Amniotic stem cell (primary cell): Measurements from ENCODE around the gene NTHL1.

Experiments used
- DNase-seq: peaks from one replicate; lab custom pipeline; 2025; lab: John Stamatoyannopoulos, UW

Gene NTHL1

DNA sequence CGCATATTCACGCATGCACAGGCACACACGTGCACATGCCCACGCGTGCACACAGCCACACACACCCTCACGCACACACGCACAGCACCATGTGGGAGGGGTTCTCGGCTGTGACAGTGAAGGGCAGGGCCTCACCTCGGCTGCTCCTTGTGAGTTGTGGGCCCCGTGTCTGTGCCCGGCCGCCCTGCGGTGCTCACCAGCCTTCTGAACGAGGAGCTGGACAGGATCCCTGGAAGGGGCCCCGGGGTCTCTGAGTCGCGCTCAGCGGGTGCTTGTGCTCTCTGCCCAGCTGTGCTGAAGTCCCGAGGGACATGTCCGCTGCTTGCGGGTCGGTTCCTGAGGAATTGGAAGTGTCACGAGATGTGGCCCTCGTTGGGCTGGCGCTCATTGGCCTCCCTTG, 16.2 kb upstream of the NTHL1 start:
- no peak for DNase-seq

DNA sequence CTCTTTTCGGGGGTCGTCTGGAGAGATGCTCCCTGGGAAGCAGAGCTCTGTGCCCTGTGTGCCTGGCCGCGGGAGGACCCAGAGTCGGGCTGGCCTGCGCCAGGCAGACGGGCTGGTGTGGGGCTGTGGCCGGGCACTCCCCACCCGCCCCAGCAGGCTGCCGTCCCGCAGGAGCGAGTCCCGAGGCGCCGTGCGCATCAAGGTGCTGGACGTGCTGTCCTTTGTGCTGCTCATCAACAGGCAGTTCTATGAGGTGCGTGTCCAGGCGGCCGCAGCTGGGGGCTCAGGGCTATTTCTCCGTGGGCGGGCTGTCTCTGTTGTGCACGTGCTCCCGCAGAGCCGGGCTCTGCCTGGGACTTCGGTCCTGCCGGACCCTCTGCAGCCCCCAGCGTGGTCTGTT, 15.2 kb upstream of the NTHL1 start:
- DNase-seq = no peak

DNA sequence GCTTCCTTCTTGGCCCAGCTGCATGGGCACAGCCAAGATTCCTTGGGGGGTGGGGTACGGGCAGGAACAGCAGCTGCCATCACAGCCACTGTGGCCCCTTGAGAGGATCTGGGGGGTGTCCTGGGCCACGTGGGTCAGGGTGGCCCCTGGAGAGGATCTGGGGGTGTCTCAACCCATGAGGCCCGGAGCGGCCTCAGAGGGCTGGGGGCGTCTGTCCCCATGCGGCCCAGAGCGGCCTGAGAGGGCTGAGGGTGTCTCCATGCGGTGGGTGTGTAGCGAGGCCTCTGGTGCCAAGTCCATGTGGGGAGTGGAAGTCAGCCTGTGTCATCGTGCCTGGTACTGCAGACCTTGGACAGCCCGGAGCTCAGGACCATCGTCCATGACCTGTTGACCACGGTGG, 13.9 kb upstream of the NTHL1 start:
- DNase-seq = no peak

DNA sequence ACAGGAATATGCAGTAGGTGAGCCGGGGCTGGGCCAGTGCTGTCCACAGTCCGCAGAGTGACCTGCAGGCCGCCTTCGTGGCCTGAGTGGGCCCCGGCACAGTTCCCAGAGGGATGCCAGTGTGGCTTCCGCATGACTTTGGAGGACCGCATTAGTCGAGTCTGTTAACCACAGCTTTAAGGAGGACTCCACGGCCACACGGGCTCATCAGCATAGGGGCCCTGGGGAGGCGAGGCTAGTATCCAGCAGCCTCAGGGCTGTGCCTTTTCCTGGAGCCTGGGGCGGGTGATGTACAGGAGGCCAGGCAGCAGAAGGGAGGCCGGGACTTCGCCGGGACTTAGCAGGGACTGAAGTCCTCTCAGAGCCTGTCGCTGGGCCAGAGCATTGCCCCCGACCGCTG, 13.4 kb upstream of the NTHL1 start:
- DNase-seq = no peak

DNA sequence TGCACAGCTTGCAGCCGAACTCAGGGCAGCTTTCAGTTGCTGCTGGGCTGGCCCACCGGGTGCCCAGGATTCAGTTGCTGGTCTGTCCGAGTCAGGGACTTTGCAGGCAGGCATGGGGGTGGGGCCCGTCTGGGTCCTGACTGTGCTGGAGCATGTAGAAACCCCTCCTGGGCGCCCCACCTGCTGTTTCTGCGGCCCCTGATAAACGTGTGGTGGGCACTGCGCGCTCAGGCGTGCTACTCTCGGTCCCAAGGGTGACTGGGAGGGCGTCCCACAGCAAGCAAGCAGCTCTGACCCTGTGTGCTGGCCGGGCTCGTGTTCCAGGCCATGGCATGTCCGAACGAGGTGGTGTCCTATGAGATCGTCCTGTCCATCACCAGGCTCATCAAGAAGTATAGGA, 12.7 kb upstream of the NTHL1 start:
- no peak for DNase-seq

DNA sequence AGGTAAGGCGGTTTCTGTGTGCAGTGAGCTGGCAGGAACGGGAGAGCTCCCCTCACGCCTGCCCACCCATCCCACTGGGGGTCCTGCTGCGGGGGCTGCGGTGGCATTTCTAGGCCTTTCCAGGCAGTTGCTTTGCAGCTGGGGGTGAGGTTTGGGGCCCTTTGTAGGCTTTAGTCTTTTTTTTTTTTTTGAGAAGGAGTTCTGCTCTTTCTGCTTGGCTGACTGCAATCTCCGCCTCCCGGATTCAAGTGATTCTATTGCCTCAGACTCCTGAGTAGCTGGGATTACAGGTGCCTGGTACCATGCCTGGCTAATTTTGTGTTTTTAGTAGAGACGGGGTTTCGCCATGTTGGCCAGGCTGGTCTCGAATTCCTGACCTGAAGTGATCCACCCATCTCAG, 11.2 kb upstream of the NTHL1 start:
- no peak for DNase-seq

DNA sequence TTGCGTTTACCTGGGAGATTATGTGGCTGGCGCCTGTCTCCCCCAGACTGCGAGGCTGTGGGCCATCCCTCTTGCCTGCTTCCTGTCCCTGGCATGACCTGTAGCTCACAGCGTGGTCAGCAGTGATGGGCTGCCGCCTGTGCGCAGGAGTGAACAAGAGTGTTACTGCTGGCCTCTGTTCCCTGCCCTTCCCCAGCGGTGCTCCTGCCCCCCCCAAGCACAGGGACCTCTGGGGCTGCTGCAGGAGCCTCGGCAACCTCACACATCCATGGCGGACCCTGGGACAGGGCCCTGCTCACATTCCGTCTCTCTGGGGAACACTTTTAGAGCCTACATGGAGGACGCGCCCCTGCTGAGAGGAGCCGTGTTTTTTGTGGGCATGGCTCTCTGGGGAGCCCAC, 10.8 kb upstream of the NTHL1 start:
- DNase-seq = no peak

DNA sequence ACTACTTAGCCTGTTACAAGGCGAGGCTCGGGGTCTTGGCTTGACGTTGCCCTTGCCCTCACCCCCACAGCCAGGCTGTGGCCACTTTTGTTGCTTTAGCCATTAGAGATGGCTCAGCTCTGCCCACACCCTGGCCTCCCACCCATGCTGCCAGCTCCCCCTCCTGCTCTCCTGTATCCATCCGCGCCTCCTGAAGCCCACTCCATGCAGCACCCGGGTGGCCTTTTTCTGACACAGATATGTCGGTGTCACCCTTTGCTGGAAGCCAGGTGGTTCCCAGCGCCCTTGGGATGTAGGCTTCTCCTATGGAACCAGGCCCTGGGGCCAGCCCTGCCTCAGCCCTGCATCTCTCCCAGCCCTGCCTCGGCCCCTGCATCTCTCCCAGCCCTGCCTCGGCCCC, 9.8 kb upstream of the NTHL1 start:
- DNase-seq = no peak

DNA sequence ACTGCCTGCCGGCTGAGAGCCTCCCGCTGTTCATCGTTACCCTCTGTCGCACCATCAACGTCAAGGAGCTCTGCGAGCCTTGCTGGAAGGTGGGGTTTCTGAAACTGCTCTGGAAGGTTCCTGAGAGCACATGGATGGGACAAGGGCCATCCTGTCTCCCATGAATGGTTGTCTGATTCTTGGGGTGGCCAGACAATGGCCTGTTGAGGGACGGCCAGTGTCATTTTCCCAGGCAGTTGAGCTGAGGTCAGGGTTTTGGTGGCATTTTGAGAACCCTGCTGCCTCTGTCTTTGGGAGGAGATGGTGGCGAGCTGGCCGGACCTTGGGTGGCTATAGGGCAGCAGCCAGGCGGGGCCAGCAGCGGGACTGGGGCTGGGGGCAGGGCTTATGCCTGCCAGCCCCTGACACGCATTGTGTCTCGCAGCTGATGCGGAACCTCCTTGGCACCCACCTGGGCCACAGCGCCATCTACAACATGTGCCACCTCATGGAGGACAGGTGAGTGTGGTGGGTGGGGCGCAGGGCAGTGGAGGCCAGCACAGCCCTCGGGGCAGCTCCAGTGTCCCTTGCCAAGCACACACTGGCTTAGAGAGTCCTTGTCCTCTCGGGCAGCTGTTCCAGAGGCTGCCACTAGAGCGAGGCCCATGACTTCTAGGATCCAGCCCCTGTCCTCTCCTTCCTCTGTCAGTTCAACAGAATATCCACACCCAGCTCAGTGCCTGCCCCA, 9.2 kb upstream of the NTHL1 start:
- DNase-seq = no peak

DNA sequence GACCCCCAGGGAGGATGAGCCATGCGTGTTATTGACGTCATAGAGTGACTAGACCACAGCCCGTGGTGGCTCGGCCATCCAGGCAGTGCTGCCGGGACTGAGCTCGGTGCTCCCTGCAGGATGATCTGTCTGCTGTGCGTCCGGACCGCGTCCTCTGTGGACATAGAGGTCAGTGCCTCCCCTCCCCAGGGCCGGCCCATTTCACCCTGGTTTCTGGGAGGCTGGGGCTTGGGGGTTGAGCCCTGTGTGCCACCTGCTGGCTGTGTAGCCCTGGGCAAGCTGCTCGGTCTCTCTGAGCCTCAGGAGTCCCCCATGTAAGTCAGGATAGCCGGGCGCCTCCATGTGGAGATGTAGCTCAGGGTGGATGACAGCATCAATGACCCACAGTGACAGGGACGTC, 8.4 kb upstream of the NTHL1 start:
- no peak for DNase-seq

DNA sequence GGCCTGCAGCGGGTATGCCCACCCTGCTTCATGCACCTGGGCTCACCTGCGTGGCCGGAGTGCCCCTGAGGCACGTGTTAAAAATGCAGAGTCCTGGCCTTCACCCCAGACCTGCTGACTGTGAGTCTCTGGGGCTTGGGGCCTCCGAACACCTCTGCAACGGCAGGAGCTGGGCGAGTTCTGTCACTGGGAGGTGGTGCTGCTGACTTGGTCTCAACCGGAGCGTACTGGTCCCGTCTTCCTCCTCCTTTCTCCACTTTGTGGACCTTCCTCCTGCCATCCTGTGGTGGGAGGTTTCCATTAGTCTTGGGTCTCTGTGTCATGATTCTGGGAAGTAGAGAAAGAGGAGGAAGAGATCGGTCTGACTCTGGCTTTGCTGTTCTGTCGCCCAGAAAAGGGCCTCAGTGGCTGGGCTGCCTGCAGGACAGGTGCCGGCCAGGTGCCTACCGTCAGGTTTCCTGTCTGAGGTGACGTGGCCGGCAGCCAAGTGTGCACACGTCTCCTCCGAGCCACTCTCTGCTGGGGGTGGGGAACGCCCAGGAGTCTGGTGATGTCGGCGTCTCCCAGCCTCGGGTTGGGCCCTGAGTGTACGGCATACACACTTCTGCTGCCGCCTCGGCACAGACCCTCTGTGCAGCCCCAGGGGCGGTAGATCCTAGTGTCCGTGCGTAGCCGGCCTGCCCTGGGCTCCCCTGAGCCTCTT, 7.1 kb upstream of the NTHL1 start:
- DNase-seq = no peak

DNA sequence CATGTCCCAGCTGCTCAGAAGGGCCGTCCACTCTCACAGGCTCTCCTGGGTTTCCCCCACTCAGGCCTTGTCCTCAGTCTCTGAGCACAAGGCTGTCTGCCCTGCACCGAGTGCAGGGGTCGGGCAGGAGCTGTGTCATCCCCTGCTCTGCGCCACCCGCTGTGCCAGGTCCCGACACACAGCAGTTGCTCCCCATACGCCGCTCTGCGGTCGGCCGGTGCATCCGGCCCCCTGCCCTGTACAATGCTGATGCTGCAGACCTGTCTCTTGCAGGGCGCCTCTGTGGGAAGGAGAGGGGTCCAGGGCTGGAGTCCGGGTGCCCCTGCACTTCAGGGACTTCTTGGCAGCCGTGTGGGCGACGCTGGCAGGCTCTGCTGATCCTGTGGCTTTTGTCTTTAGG, 6.3 kb upstream of the NTHL1 start:
- DNase-seq = no peak

DNA sequence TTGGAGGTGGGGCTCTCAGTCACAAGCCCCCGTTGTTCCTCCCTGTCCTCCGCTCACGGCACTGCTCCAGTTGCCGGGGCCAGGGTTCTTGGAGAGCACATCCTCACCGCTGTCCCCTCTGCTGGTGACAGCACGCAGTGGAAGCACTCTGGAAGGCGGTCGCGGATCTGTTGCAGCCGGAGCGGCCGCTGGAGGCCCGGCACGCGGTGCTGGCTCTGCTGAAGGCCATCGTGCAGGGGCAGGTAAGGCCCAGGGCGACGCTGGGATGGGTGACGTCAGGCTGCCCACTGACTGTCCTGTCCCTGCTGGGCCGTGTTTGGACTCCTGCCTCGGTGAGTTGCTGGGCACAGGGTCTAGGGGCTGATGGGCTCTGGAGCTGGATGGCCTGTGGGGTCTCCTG, 5.6 kb upstream of the NTHL1 start:
- DNase-seq = no peak

DNA sequence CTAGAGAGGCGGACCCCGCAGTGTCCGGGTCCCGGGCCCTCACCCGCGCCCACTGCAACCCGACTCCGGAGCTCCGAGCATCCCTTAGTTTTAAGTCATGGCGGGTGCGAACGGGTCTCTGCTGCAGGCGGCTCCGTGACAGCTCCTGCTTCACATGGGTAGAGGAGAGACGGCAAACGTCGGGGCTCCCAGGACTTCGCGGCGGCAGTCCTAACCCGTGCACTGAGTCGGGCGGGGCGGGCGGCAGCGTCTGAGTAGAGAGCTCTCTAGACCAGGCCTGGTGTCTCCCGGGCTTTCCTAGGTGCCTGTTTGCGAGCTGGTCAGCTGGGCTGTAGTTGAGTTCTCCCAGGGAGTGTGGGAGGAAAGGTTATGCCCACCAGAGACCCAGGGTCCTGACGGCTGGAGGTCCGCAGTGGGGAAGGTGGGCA, 496 bp upstream of the NTHL1 start:
- DNase-seq = no peak

DNA sequence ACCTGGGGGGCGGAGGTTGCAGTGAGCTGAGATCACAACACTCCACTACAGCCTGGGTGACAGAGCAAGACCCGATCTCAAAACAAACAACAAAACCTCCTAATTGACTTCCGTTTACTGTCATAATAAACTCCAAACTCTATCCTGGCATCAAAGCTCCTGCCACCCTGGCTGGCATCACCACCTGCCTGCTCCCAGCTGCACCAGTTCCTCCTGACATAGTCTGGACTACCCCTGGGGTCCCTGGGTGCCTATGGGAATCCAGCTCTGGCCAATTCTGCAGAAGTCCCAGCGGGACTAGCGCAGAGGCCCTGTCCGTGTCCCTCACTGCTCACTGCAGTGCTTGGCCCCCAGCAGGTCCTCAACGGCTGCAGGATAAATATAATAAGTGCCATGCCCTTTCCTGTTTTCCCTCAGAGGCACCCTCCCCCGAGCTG, 723 bp downstream of the NTHL1 start:
- no peak for DNase-seq

DNA sequence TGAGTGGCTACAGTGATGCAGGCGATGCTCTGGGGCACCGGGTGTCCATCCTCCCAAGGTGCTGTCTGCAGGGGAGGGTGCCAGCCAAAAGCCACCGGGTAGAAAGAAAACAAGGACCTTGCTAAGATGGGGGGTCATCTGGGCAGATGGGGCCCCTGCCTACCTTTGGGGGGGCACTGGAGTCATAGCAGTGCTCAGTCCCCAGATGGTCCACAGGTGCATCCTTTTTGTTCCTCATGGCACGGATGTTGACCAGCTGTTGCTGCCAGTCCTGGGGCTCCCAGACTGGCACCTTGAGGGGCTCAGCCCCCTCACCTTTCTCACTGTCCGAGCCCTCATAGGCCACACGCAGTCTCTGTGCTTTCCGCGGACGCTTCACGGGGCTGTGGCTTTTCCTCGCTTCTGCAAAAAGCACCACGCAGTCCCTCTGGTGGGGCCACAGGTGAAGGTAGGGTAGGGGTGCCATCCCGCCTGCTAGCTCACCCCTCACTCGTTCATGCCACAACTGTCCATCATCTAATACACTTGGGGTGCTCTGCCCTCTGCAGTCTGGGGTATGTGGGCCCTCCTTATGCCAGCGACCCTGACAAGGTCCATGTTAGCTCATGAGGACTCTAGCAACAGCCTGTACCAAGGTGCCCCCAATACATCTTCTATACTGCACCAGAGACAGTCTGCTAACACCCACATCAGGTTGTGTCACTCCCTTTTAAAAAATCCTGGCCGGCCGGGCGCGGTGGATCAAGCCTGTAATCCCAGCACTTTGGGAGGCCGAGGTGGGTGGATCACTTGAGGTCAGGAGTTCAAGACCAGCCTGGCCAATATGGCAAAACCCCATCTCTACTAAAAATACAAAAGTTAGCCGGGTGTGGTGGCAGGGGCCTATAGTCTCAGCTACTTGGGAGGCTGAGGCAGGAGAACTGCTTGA, 1.4 kb downstream of the NTHL1 start:
- no peak for DNase-seq

DNA sequence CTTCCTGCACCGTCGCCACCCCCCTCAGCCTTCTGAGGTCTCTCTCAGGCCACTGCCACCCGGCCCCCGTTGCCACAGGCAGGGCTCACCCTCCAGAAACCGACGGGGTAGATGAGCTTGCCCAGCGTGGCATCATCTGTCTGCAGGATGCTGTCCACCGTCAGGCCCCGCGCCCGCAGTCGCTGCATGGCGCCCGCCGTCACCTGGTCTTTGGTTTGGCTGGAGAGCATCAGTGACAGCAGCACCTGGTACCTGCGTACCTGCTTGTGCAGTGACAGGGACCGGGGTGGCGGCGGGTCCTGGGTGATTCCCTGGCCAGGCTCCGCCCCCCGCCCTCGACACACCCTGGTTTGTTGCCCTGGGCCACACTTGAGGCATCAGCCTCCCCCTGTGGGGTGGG, 3.1 kb downstream of the NTHL1 start:
- no peak for DNase-seq

DNA sequence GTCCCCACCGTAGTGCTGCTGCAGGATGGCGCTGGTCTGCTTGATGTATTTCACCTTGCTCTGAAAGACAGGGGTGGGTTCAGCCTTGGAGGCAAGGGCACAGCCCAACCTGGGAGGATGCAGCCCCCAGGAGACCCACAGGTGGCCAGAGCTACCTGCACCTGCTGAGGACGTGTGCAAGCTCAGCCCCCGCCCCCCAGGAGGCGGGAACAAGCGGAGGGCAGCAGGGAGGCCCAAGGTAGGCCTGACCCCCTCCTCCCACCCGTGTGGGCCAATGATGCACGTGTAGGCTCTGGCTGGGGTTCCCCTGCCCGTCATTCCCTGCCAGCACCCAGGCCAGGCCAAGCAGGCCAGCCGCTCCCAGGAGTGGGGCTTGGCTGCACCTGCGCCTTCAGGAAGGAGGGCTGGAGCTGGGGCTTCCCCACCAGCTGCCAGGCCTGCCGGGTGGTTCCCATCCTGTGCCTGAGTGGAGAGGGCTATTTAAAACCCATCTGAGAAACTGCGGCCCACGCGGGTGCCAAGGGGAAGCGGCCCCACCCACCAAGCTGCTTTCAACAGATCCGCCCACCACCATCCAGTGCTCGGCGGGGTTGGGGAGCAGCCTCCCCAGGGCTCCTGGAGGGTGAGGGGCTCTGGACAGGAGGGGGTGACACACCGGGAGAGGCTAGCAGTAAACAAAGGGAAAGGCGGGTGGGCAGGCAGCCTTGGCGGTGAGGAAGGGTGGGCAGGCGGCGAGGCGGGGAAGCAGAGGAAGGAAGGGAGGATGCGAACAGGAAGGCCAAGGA, 3.8 kb downstream of the NTHL1 start:
- DNase-seq = no peak

DNA sequence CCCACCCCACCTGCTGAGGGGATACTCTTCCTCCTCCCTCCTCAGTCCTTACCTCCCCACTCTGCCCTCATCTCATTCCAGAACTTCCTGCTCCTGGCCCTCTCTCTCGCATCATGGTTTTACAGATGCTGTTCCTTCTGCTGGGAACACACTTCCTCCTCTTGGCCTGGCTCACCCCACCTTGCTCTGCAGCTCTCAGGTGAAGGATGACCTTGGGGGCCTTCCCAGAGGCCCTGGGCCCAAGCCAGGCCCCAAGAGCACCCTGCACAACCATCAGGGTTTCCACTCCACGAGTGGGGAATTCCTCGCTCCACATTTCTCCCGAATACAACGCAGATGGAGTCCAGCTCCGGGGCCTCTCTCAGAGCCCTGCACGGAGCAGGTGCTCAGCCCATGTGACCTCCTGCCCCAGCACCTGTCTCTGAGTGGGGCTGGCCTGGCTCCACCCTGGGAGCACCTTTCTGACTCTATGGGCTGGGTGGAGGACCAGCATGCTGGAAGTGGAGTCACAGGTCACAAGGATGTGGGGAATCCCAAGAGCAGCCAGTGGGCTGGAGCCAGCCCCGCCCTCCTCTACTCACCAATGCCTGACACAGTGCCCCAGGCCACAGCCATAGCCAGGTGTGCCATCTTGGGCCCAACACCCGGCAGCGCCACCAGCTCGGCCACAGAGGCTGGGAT, 4.5 kb downstream of the NTHL1 start:
- no peak for DNase-seq

DNA sequence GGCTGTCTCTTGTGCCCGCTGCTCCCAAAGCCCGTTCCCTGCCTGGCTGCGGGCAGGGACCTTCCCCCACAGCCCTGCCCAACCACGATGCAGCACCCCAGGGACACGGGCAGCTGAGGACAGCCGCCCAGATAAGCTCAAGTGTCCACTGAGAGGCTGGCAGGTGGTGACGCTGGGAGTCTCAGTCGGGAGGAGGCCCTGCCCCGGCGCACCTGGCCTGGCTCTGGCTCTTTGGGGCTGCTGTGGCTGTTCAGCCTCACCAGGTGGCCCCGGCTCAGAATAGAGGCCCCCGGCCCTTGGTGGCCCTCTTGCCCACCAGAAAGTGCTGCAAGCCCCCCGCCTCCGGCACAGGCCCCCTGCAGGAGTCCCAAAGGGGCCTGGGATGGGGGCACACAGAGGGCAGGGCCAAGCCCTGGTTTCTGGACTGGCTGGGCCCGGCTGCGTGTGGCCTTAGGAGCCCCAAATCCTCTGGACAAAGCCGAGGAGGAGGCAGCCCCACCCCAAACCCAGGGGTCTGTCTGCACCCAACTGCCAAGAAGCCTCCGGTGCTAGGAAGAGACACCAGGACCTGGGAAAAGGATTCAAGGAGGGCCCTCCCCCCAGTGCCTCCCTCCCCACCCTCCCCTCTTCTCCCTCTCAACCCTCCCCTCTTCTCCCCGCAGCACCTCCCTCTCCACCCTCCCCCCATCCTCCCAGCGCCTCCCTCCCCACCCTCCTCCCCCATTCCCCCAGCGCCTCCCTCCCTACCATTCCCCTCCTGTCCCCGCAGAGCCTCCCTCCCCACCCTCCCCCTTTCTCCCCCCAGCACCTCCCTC, 5.3 kb downstream of the NTHL1 start:
- DNase-seq = no peak
